Measurements from ENCODE around the gene ZC3H7A. TPM values are rescaled to one million over a fixed set of nuclear protein-coding genes. Genes with fewer than 3 reads are reported as not detected.

Gene ZC3H7A
- total and polyA plus RNA-seq, 9 of the 15 experiments (the other 6 are each of a cell fraction or from before 2014, with no cell fraction given): 19.8 to 49.1 (median 28.2) TPM

DNA sequence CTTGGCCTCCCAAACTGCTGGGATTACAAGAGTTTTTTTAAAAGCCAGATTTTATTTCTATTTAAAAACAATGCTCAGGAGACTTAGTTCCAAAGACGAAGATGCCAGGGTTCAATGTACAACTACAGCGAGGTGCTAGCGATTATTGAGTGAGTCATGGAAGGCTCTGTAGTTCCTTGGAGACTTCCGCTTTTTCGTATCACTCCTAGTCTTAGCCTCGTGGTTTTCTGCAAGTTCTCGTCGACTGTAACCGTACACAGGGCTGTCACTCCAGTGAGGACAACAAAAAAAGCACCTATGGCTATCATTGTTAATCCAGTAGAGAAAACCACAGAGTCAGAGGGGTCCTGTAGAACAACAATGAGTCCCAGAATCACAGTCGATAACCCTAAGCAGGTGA, 22.7 kb upstream of the ZC3H7A start (continued):
- TF ChIP-seq ZBED1 (IDR thresholded peaks at IDR 0.05) (no peak), ADNP (tag; IDR thresholded peaks at IDR 0.05) (peak; percentile 86), ZNF445 (CRISPR knock-in tag; IDR thresholded peaks at IDR 0.05; ENCODE audit: low read depth) (no peak), FOS (IDR thresholded peaks at IDR 0.05; ENCODE audit: extremely low read depth, insufficient read length) (no peak), ZKSCAN1 (IDR thresholded peaks at IDR 0.05; ENCODE audit: low read depth, low read length) (no peak), MYC (IDR thresholded peaks at IDR 0.05; ENCODE audit: low read depth, low read length) (0 out of 2 replicates have a peak, but pooled peaks have one; percentile 52), MYC (CRISPR knock-in tag; IDR thresholded peaks at IDR 0.05; ENCODE audit: borderline replicate concordance, low read depth) (no peak), ZBTB8A (IDR thresholded peaks at IDR 0.05; ENCODE audit: partially characterized antibody) (no peak), XRCC3 (IDR thresholded peaks at IDR 0.05) (no peak), SLC30A9 (CRISPR knock-in tag; IDR thresholded peaks at IDR 0.05) (no peak), TCFL5 (CRISPR knock-in tag; conservative IDR thresholded peaks at IDR 0.05) (no peak), MTF1 (CRISPR knock-in tag; IDR thresholded peaks at IDR 0.05; ENCODE audit: borderline replicate concordance) (no peak), SP1 (CRISPR knock-in tag; IDR thresholded peaks at IDR 0.05) (no peak), RBBP5 (IDR thresholded peaks at IDR 0.05; ENCODE audit: borderline replicate concordance, insufficient read depth, low read length, poor library complexity, severe bottlenecking) (no peak), CBX3 (IDR thresholded peaks at IDR 0.05; ENCODE audit: borderline replicate concordance in 1 of 2, low read length in 2 of 2) (no peak), ZNF766 (CRISPR knock-in tag; conservative IDR thresholded peaks at IDR 0.05) (no peak), NRF1 (conservative IDR thresholded peaks at IDR 0.05 in 1 of 2, IDR thresholded peaks at IDR 0.05 in 1 of 2) (peak in 1 of 2 experiments; percentile 7; a peak in 1 of 4 replicates)
- TF ChIP-seq, protein P1, sequence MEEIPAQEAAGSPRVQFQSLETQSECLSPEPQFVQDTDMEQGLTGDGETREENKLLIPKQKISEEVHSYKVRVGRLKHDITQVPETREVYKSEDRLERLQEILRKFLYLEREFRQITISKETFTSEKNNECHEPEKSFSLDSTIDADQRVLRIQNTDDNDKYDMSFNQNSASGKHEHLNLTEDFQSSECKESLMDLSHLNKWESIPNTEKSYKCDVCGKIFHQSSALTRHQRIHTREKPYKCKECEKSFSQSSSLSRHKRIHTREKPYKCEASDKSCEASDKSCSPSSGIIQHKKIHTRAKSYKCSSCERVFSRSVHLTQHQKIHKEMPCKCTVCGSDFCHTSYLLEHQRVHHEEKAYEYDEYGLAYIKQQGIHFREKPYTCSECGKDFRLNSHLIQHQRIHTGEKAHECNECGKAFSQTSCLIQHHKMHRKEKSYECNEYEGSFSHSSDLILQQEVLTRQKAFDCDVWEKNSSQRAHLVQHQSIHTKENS (CRISPR knock-in tag; IDR thresholded peaks at IDR 0.05): no peak
- TF ChIP-seq, protein P2, sequence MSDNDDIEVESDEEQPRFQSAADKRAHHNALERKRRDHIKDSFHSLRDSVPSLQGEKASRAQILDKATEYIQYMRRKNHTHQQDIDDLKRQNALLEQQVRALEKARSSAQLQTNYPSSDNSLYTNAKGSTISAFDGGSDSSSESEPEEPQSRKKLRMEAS (CRISPR knock-in tag; IDR thresholded peaks at IDR 0.05): peak; percentile 57; the same call in 1 of the 2 replicates
- TF ChIP-seq, protein P3, sequence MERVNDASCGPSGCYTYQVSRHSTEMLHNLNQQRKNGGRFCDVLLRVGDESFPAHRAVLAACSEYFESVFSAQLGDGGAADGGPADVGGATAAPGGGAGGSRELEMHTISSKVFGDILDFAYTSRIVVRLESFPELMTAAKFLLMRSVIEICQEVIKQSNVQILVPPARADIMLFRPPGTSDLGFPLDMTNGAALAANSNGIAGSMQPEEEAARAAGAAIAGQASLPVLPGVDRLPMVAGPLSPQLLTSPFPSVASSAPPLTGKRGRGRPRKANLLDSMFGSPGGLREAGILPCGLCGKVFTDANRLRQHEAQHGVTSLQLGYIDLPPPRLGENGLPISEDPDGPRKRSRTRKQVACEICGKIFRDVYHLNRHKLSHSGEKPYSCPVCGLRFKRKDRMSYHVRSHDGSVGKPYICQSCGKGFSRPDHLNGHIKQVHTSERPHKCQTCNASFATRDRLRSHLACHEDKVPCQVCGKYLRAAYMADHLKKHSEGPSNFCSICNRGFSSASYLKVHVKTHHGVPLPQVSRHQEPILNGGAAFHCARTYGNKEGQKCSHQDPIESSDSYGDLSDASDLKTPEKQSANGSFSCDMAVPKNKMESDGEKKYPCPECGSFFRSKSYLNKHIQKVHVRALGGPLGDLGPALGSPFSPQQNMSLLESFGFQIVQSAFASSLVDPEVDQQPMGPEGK (CRISPR knock-in tag; IDR thresholded peaks at IDR 0.05; ENCODE audit: borderline replicate concordance): no peak
- TF ChIP-seq, protein P4, sequence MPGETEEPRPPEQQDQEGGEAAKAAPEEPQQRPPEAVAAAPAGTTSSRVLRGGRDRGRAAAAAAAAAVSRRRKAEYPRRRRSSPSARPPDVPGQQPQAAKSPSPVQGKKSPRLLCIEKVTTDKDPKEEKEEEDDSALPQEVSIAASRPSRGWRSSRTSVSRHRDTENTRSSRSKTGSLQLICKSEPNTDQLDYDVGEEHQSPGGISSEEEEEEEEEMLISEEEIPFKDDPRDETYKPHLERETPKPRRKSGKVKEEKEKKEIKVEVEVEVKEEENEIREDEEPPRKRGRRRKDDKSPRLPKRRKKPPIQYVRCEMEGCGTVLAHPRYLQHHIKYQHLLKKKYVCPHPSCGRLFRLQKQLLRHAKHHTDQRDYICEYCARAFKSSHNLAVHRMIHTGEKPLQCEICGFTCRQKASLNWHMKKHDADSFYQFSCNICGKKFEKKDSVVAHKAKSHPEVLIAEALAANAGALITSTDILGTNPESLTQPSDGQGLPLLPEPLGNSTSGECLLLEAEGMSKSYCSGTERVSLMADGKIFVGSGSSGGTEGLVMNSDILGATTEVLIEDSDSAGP (CRISPR knock-in tag; IDR thresholded peaks at IDR 0.05): no peak
- TF ChIP-seq, protein P5, sequence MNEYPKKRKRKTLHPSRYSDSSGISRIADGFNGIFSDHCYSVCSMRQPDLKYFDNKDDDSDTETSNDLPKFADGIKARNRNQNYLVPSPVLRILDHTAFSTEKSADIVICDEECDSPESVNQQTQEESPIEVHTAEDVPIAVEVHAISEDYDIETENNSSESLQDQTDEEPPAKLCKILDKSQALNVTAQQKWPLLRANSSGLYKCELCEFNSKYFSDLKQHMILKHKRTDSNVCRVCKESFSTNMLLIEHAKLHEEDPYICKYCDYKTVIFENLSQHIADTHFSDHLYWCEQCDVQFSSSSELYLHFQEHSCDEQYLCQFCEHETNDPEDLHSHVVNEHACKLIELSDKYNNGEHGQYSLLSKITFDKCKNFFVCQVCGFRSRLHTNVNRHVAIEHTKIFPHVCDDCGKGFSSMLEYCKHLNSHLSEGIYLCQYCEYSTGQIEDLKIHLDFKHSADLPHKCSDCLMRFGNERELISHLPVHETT (CRISPR knock-in tag; conservative IDR thresholded peaks at IDR 0.05 in 1 of 2, IDR thresholded peaks at IDR 0.05 in 1 of 2): no peak
